ENCODE results near the gene NUBPL.

DNA sequence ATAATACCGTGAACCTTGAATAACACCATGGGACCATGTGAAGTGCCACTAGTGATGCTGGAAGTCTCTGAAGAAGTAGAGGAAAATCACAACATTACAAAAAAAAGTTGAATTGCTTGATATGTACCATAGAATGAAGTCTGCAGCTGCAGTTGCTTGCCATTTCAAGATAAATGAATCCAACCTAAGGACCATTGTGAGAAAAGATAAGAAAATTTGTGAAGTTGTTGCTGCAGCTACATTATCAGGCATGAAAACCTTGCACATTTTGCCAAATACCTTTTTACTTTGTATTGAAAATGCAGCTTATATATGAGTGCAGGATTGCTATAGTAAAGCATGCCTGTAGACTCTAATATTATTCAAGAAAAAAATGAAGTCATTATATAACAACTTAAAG, 126.5 kb downstream of the NUBPL start:
- TF ChIP-seq, protein P1, sequence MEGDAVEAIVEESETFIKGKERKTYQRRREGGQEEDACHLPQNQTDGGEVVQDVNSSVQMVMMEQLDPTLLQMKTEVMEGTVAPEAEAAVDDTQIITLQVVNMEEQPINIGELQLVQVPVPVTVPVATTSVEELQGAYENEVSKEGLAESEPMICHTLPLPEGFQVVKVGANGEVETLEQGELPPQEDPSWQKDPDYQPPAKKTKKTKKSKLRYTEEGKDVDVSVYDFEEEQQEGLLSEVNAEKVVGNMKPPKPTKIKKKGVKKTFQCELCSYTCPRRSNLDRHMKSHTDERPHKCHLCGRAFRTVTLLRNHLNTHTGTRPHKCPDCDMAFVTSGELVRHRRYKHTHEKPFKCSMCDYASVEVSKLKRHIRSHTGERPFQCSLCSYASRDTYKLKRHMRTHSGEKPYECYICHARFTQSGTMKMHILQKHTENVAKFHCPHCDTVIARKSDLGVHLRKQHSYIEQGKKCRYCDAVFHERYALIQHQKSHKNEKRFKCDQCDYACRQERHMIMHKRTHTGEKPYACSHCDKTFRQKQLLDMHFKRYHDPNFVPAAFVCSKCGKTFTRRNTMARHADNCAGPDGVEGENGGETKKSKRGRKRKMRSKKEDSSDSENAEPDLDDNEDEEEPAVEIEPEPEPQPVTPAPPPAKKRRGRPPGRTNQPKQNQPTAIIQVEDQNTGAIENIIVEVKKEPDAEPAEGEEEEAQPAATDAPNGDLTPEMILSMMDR (IDR thresholded peaks at IDR 0.05 in 8 of 11, conservative IDR thresholded peaks at IDR 0.05 in 3 of 11), result no peak
- TF ChIP-seq POLR2AphosphoS5 (IDR thresholded peaks at IDR 0.05) (no peak), POLR2A (IDR thresholded peaks at IDR 0.05) (no peak)
